GM12872 (cell line): ENCODE results near the gene GRM4.

ENCODE experiments used
- CTCF ChIP-seq: IDR thresholded peaks from 3 replicates; pipeline ENCODE4 v1.5.1; 2011; ENCODE audit warnings: low read depth, mild to moderate bottlenecking, low read length, moderate library complexity; ENCODE audit not compliant: insufficient read depth

The GRM4 gene

GRCh38 chr6:33989016-33989854 is 156.7 kb downstream of the GRM4 start:
- TF ChIP-seq CTCF: no peak

GRCh38 chr6:33988121-33989015 is 157.5 kb downstream of the GRM4 start:
- no peak for TF ChIP-seq CTCF

GRCh38 chr6:33987531-33988021 is 158.3 kb downstream of the GRM4 start:
- no peak for TF ChIP-seq CTCF

GRCh38 chr6:33985947-33986346 is 159.9 kb downstream of the GRM4 start:
- no peak for TF ChIP-seq CTCF

GRCh38 chr6:33985313-33985751 is 160.6 kb downstream of the GRM4 start:
- TF ChIP-seq CTCF: no peak

GRCh38 chr6:33984466-33985312 is 161.2 kb downstream of the GRM4 start:
- TF ChIP-seq CTCF: no peak
